ENCODE results near the gene FGR. TPM values are rescaled to one million over a fixed set of nuclear protein-coding genes. Genes with fewer than 3 reads are reported as not detected.
"Not testable (repeated sequence)": the region's sequence is repeated elsewhere in the genome, so short reads cannot be mapped to it uniquely, and the experiment has no call there.

FGR gene
- total and polyA plus RNA-seq, 2 experiments from 2014 or later: 0.53 to 0.56 TPM

DNA sequence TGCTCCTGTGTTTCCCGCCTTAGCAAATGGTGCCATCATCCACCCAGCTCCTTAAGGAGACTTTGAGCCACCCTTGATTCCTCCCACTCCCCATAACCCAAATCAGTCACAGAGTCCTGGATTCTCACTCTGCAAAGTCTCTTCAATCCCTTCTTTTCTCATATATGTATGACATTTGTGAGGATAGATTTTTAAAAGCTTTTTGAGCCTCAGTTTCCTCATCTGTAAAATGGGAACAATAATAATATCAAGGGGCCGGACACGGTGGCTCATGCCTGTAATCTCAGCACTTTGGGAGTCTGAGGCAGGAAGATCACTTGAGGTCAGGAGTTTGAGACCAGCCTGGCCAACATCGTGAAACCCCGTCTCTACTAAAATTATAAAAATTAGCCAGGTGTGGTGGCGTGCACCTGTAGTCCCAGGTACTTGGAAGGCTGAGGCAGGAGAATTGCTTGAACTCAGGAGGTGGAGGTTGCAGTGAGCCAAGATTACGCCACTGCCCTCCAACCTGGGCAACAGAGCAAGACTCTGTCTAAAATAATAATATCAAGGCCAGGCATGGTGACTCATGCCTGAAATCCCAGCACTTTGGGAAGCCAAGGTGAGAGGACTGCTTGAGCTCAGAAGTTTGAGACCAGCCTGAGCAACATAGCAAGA lies 15.1 kb downstream of the FGR start:
- H3K36me3 Mint-ChIP-seq (ENCODE audit: low read depth); H3K27ac Mint-ChIP-seq; H3K4me3 ChIP-seq; H3K9me3 Mint-ChIP-seq; ATAC-seq; H3K79me2 ChIP-seq (replicated peaks; ENCODE audit: insufficient read depth); H4K20me1 ChIP-seq (replicated peaks; ENCODE audit: insufficient read depth); H3K9me2 ChIP-seq (ENCODE audit: insufficient read depth); H2AFZ ChIP-seq; DNase-seq (ENCODE audit: low spot score); H3K36me3 ChIP-seq (ENCODE audit: insufficient read depth); H3K27ac ChIP-seq (ENCODE audit: low read depth); H3K4me3 Mint-ChIP-seq; H3K4me2 ChIP-seq; H3K27me3 ChIP-seq (ENCODE audit: insufficient read depth): not testable (repeated sequence)
- H3K27me3 Mint-ChIP-seq (ENCODE audit: insufficient read depth, low read depth, poor library complexity): peaks cover 17% of the 10 kb centered on the region
- Histone ChIP-seq H3F3A (replicated peaks; ENCODE audit: low read depth) (peaks cover 16% of the 10 kb centered on the region), H3K4me1 (ENCODE audit: insufficient read depth) (peaks cover 30% of the 10 kb centered on the region)
- H3K4me1 Mint-ChIP-seq: peaks cover 22% of the 10 kb centered on the region

DNA sequence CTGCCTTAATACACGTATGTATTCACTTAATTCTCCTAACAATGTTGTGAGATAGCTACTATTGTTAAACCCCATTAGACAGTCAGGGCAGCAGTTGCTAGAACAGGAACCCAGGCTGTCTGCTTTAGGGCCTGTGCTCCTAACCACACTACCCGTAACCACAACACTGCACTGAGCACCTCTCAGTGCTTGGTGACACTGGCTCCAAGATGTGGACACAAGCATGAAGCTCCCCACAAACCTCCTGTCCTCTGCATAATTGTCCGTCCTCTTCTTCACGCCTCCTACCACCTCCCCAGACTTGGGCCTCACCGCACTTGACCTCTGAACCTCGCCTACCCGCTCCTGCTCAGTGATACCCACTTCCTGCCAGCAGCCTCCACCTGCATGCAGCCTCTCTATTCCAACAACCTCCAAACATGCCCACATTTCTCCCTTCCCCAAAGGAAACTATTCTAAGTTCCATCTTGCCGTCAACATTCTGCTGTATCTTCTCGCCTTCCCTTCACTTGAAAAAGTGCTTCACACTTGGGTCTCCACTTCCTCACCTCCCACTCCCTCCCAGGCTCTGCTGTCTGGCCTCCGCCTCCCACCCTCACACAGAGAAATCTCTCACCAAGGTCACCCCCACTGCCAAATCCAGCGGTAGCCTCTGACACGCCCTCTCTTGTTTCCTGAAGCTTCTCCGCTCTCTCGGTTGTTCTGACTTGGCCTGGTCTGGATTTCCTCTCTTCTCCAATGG lies 16.5 kb downstream of the FGR start:
- no peaks in the 10 kb centered on the region; the same call in 1 of the 2 replicates for H4K20me1 ChIP-seq (replicated peaks; ENCODE audit: insufficient read depth)
- H3K9me3 Mint-ChIP-seq: no peaks in the 10 kb centered on the region; the same call in 2 of the 3 replicates
- H3K27me3 Mint-ChIP-seq (ENCODE audit: insufficient read depth, low read depth, poor library complexity): peaks cover 18% of the 10 kb centered on the region
- peaks cover 26% of the 10 kb centered on the region for H3K4me1 Mint-ChIP-seq
- no peak overlapping the region for H3K27ac Mint-ChIP-seq
- H3K36me3 Mint-ChIP-seq (ENCODE audit: low read depth): no peaks in the 10 kb centered on the region; the same call in 2 of the 3 replicates
- no peaks in the 10 kb centered on the region for H3K9me2 ChIP-seq (ENCODE audit: insufficient read depth)
- H3K79me2 ChIP-seq (replicated peaks; ENCODE audit: insufficient read depth): no peaks in the 10 kb centered on the region
- H3K4me3 Mint-ChIP-seq: no peak overlapping the region; the same call in 2 of the 3 replicates
- no peak overlapping the region for H3K4me3 ChIP-seq
- peaks cover 27% of the 10 kb centered on the region for H3K4me1 ChIP-seq (ENCODE audit: insufficient read depth)
- no peak overlapping the region for H2AFZ ChIP-seq
- H3K27me3 ChIP-seq (ENCODE audit: insufficient read depth): peaks cover 6% of the 10 kb centered on the region; the same call in 1 of the 2 replicates
- DNase-seq (ENCODE audit: low spot score): no peak
- no peak for ATAC-seq
- no peaks in the 10 kb centered on the region for H3K36me3 ChIP-seq (ENCODE audit: insufficient read depth)
- no peak overlapping the region for H3K27ac ChIP-seq (ENCODE audit: low read depth)
- no peak overlapping the region for H3K4me2 ChIP-seq
- H3F3A ChIP-seq (replicated peaks; ENCODE audit: low read depth): peaks cover 21% of the 10 kb centered on the region
- TF ChIP-seq EZH2 (IDR thresholded peaks at IDR 0.05; ENCODE audit: low read depth, unreplicated experiment) (no peak), ZNF331 (CRISPR knock-in tag; IDR thresholded peaks at IDR 0.05; ENCODE audit: low read depth) (no peak), NANOG (IDR thresholded peaks at IDR 0.05; ENCODE audit: borderline replicate concordance) (no peak), JUNB (IDR thresholded peaks at IDR 0.05; ENCODE audit: unreplicated experiment) (no peak), CREB1 (CRISPR knock-in tag; IDR thresholded peaks at IDR 0.05; ENCODE audit: low read depth) (no peak), POLR2AphosphoS5 (IDR thresholded peaks at IDR 0.05; ENCODE audit: low read depth) (no peak), STAT1 (IDR thresholded peaks at IDR 0.05; ENCODE audit: unreplicated experiment) (no peak)
- TF ChIP-seq, protein P1, sequence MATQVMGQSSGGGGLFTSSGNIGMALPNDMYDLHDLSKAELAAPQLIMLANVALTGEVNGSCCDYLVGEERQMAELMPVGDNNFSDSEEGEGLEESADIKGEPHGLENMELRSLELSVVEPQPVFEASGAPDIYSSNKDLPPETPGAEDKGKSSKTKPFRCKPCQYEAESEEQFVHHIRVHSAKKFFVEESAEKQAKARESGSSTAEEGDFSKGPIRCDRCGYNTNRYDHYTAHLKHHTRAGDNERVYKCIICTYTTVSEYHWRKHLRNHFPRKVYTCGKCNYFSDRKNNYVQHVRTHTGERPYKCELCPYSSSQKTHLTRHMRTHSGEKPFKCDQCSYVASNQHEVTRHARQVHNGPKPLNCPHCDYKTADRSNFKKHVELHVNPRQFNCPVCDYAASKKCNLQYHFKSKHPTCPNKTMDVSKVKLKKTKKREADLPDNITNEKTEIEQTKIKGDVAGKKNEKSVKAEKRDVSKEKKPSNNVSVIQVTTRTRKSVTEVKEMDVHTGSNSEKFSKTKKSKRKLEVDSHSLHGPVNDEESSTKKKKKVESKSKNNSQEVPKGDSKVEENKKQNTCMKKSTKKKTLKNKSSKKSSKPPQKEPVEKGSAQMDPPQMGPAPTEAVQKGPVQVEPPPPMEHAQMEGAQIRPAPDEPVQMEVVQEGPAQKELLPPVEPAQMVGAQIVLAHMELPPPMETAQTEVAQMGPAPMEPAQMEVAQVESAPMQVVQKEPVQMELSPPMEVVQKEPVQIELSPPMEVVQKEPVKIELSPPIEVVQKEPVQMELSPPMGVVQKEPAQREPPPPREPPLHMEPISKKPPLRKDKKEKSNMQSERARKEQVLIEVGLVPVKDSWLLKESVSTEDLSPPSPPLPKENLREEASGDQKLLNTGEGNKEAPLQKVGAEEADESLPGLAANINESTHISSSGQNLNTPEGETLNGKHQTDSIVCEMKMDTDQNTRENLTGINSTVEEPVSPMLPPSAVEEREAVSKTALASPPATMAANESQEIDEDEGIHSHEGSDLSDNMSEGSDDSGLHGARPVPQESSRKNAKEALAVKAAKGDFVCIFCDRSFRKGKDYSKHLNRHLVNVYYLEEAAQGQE (IDR thresholded peaks at IDR 0.05; ENCODE audit: unreplicated experiment): no peak
- TF ChIP-seq, protein P2, sequence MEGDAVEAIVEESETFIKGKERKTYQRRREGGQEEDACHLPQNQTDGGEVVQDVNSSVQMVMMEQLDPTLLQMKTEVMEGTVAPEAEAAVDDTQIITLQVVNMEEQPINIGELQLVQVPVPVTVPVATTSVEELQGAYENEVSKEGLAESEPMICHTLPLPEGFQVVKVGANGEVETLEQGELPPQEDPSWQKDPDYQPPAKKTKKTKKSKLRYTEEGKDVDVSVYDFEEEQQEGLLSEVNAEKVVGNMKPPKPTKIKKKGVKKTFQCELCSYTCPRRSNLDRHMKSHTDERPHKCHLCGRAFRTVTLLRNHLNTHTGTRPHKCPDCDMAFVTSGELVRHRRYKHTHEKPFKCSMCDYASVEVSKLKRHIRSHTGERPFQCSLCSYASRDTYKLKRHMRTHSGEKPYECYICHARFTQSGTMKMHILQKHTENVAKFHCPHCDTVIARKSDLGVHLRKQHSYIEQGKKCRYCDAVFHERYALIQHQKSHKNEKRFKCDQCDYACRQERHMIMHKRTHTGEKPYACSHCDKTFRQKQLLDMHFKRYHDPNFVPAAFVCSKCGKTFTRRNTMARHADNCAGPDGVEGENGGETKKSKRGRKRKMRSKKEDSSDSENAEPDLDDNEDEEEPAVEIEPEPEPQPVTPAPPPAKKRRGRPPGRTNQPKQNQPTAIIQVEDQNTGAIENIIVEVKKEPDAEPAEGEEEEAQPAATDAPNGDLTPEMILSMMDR (conservative IDR thresholded peaks at IDR 0.05; ENCODE audit: low read depth in 2 of 2): no peak

Data from GM23338 (cell line).